Smooth muscle cell (in vitro differentiated cells): ENCODE measurements around the gene SNTG2. TPM values are rescaled to one million over a fixed set of nuclear protein-coding genes. Genes with fewer than 3 reads are reported as not detected.

Source experiments
- DNase-seq: peaks from one replicate; lab custom pipeline; 2025; ENCODE audit not compliant: unreplicated experiment; lab: John Stamatoyannopoulos, UW
- H2AFZ ChIP-seq: fragments of 200-600 bp; sonication (generic); 2 replicates; pipeline ENCODE4 v1.6.0; 2016; ENCODE audit warnings: antibody characterized with exemption, low read depth, mild to moderate bottlenecking
- H3F3A ChIP-seq: fragments of 200-600 bp; sonication (generic); 2 replicates; pipeline ENCODE4 v1.6.0; 2017; ENCODE audit warnings: antibody characterized with exemption, low read depth
- H3K27ac ChIP-seq: fragments of 200-600 bp; sonication (generic); 2 replicates; pipeline ENCODE4 v1.5.1; 2016; ENCODE audit warnings: low read depth, mild to moderate bottlenecking
- H3K27me3 ChIP-seq: fragments of 200-600 bp; sonication (generic); 2 replicates; pipeline ENCODE4 v1.6.1; 2016; ENCODE audit warnings: low read depth, mild to moderate bottlenecking
- H3K36me3 ChIP-seq: fragments of 200-600 bp; sonication (generic); 2 replicates; pipeline ENCODE4 v1.5.1; 2016; ENCODE audit warnings: low read depth
- H3K4me1 ChIP-seq: fragments of 200-600 bp; sonication (generic); 2 replicates; pipeline ENCODE4 v1.5.1; 2016; ENCODE audit warnings: low read depth
- H3K4me2 ChIP-seq: fragments of 200-600 bp; sonication (generic); 2 replicates; pipeline ENCODE4 v1.6.0; 2016; ENCODE audit warnings: mild to moderate bottlenecking
- H3K4me3 ChIP-seq: fragments of 200-600 bp; sonication (generic); 2 replicates; pipeline ENCODE4 v1.5.1; 2016; ENCODE audit warnings: mild to moderate bottlenecking
- H3K79me2 ChIP-seq: fragments of 200-600 bp; sonication (generic); 2 replicates; pipeline ENCODE4 v1.6.0; 2016; ENCODE audit warnings: low read depth, mild to moderate bottlenecking
- H3K9ac ChIP-seq: fragments of 200-600 bp; sonication (generic); 2 replicates; pipeline ENCODE4 v1.6.0; 2016; ENCODE audit warnings: low read depth
- H3K9me3 ChIP-seq: fragments of 200-600 bp; sonication (generic); replicated peaks from 2 replicates; pipeline ENCODE4 v1.5.1; 2016; ENCODE audit warnings: low read depth
- H4K20me1 ChIP-seq: fragments of 200-600 bp; sonication (generic); 2 replicates; pipeline ENCODE4 v1.6.0; 2016; ENCODE audit warnings: low read depth
- WGBS: methylation state at CpG from one replicate; pipeline ENCODE4 v1.1.7; 2016; ENCODE audit warnings: low lambda C conversion rate; 5-methylcytosine and 5-hydroxymethylcytosine counted together
- polyA plus RNA-seq: library from polyadenylated mRNA; unstranded; fragments of >200 nt; fragmentation: Nextera tagmentation; extraction: Ambion mirVana; gene quantifications from 2 replicates; pipeline ENCODE4 v1.2.1, GENCODE V29; 2016
- total RNA-seq: library from RNA; depleted of rRNA; stranded (reverse); fragments of >200 nt; gene quantifications from 2 replicates; pipeline ENCODE4 v1.2.3, GENCODE V29; 2014
- TF ChIP-seq, protein P1 (sequence below): fragments of 200-600 bp; sonication (generic); IDR thresholded peaks from 2 replicates; pipeline ENCODE4 v1.5.1; 2017; ENCODE audit warnings: borderline replicate concordance, mild to moderate bottlenecking, antibody characterized with exemption; ENCODE audit not compliant: insufficient read depth, poor library complexity, severe bottlenecking

The SNTG2 gene
- total and polyA plus RNA-seq, 2 experiments from 2014 or later, result 0.56 TPM; not detected in 1

GRCh38 chr2:974502-974901 lies 23.9 kb downstream of the SNTG2 start:
- Histone ChIP-seq H3K27ac (no peak overlapping the region), H3K27me3 (no peaks in the 10 kb centered on the region), H3F3A (no peaks in the 10 kb centered on the region), H2AFZ (no peak overlapping the region), H3K4me2 (no peak overlapping the region), H3K79me2 (no peaks in the 10 kb centered on the region), H3K36me3 (no peaks in the 10 kb centered on the region), H3K4me1 (peaks cover 3% of the 10 kb centered on the region), H3K9me3 (peaks cover under 1% of the 10 kb centered on the region), H3K9ac (no peak overlapping the region), H4K20me1 (no peaks in the 10 kb centered on the region), H3K4me3 (no peak overlapping the region)
- 71% methylated on average over 2 of the region's 2 CpGs for WGBS
- no peak for DNase-seq
- TF ChIP-seq, protein P1, sequence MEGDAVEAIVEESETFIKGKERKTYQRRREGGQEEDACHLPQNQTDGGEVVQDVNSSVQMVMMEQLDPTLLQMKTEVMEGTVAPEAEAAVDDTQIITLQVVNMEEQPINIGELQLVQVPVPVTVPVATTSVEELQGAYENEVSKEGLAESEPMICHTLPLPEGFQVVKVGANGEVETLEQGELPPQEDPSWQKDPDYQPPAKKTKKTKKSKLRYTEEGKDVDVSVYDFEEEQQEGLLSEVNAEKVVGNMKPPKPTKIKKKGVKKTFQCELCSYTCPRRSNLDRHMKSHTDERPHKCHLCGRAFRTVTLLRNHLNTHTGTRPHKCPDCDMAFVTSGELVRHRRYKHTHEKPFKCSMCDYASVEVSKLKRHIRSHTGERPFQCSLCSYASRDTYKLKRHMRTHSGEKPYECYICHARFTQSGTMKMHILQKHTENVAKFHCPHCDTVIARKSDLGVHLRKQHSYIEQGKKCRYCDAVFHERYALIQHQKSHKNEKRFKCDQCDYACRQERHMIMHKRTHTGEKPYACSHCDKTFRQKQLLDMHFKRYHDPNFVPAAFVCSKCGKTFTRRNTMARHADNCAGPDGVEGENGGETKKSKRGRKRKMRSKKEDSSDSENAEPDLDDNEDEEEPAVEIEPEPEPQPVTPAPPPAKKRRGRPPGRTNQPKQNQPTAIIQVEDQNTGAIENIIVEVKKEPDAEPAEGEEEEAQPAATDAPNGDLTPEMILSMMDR, result no peak

DNA sequence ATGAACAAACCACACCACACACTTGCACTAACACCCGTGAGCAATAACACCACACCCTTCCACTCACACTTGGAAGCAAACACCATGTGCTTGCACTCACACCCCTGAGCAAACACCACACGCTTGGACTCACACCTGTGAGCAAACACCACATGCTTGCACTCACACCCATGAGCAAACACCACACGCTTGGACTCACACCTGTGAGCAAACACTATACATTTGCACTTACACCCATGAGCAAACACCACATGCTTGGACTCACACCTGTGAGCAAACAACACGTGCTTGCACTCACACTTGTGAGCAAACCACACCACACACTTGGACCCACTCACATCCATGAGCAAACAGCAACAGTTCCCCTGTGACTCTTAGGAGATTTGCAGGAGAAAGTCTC lies 24.4 kb downstream of the SNTG2 start:
- no peak for DNase-seq
- TF ChIP-seq, protein P1, result no peak
- H3K36me3 ChIP-seq, result no peaks in the 10 kb centered on the region
- H3F3A ChIP-seq, result no peaks in the 10 kb centered on the region
- H3K27me3 ChIP-seq, result no peaks in the 10 kb centered on the region
- no peaks in the 10 kb centered on the region for H4K20me1 ChIP-seq
- H3K9me3 ChIP-seq, result no peaks in the 10 kb centered on the region
- WGBS, result 85% methylated on average over 4 of the region's 4 CpGs
- no peak overlapping the region for H3K4me3 ChIP-seq
- no peak overlapping the region for H2AFZ ChIP-seq
- no peaks in the 10 kb centered on the region for H3K79me2 ChIP-seq
- H3K27ac ChIP-seq, result no peak overlapping the region
- H3K4me2 ChIP-seq, result no peak overlapping the region
- H3K4me1 ChIP-seq, result peaks cover 6% of the 10 kb centered on the region
- H3K9ac ChIP-seq, result no peak overlapping the region

GRCh38 chr2:979069-979928 lies 28.6 kb downstream of the SNTG2 start:
- Histone ChIP-seq H3K9me3 (no peaks in the 10 kb centered on the region), H3K9ac (no peak overlapping the region), H3K4me2 (no peak overlapping the region), H2AFZ (no peak overlapping the region), H3K4me3 (no peak overlapping the region), H3K27ac (no peak overlapping the region), H3F3A (no peaks in the 10 kb centered on the region), H4K20me1 (no peaks in the 10 kb centered on the region), H3K36me3 (no peaks in the 10 kb centered on the region), H3K79me2 (no peaks in the 10 kb centered on the region), H3K4me1 (peaks cover 6% of the 10 kb centered on the region), H3K27me3 (peaks cover 6% of the 10 kb centered on the region)
- TF ChIP-seq, protein P1, result no peak
- DNase-seq, result no peak
- 61% methylated on average over 8 of the region's 8 CpGs for WGBS

DNA sequence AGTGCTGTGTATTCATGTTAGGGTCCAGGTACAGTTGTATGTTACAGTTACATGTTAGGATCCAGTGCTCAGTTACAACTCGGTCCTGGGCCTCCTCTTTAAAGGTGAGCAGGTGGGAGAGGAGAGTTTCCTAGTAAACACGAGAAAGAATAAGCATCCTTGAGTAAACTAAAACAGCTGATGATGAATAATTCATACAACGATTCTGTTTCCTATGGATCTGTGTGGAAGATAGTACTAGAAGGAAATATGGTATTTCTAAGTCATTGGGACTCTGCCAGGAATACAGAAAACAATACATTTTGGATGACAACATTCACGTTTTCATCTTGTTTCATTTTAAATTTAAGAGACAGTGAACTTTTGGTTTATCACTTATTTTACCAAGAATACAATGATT lies 29.5 kb downstream of the SNTG2 start:
- Histone ChIP-seq H3K4me1 (peaks cover 6% of the 10 kb centered on the region), H2AFZ (no peak overlapping the region), H3K4me2 (no peak overlapping the region), H3K9ac (no peak overlapping the region), H3K4me3 (no peak overlapping the region), H3K36me3 (no peaks in the 10 kb centered on the region), H3K27me3 (peaks cover 6% of the 10 kb centered on the region), H3K27ac (no peak overlapping the region), H3K79me2 (no peaks in the 10 kb centered on the region), H3K9me3 (no peaks in the 10 kb centered on the region), H4K20me1 (no peaks in the 10 kb centered on the region), H3F3A (no peaks in the 10 kb centered on the region)
- TF ChIP-seq, protein P1, result no peak
- no peak for DNase-seq
- 81% methylated on average over 4 of the region's 4 CpGs for WGBS
